T-helper 17 cell (primary cell): ENCODE data around the gene CNTRL. TPM values are rescaled to one million over a fixed set of nuclear protein-coding genes. Genes with fewer than 3 reads are reported as not detected.
A peak's percentile ranks its signal among the peaks of the same experiment; 100 is the strongest.
"Not testable (repeated sequence)": the region's sequence is repeated elsewhere in the genome, so short reads cannot be mapped to it uniquely, and the experiment has no call there.

Source experiments
- ATAC-seq: fragments of 150-1000 bp; cut with Tn5 transposase; 2 replicates; pipeline ENCODE4 v1.10.0; 2021; ENCODE audit warnings: mild to moderate bottlenecking, moderate library complexity
- DNase-seq, 3 donors: peaks; one replicate each; pipeline versions ENCODE4 v3.0.0 to v3.0.0-alpha.2; 2020 to 2021
- H3K9me3 ChIP-seq: one replicate; pipeline ENCODE4 v1.7.0; 2013; ENCODE audit warnings: low read length, mild to moderate bottlenecking; ENCODE audit not compliant: control insufficient read depth, poor library complexity, severe bottlenecking
- H3K27ac Mint-ChIP-seq: one replicate; pipeline ENCODE4 v1.8.0; 2022; ENCODE audit warnings: mild to moderate bottlenecking, moderate library complexity, mixed read lengths
- H3K27me3 Mint-ChIP-seq: one replicate; pipeline ENCODE4 v1.8.0; 2022; ENCODE audit warnings: mixed read lengths
- H3K36me3 Mint-ChIP-seq: one replicate; pipeline ENCODE4 v1.8.0; 2022; ENCODE audit warnings: low read depth, mixed read lengths
- H3K4me1 Mint-ChIP-seq: one replicate; pipeline ENCODE4 v1.8.0; 2022; ENCODE audit warnings: mild to moderate bottlenecking, mixed read lengths
- H3K4me3 Mint-ChIP-seq: one replicate; pipeline ENCODE4 v1.8.0; 2022; ENCODE audit warnings: mild to moderate bottlenecking, moderate library complexity, mixed read lengths
- total RNA-seq, 4 donors: library from RNA in 2 of 4; stranded (reverse) in 2 of 4; gene quantifications; one replicate each; pipeline ENCODE4 v1.2.3 and lab custom pipeline; 2022 to 2026

Gene CNTRL
- total RNA-seq, 2 donors from 2014 or later = 69.5 to 81.1 TPM

- DNase-seq = no peak
- H3K27me3 Mint-ChIP-seq = no peaks in the 10 kb centered on the region
- no peak for ATAC-seq
- H3K27ac Mint-ChIP-seq = peak overlapping the region; percentile 94
- H3K9me3 ChIP-seq = no peaks in the 10 kb centered on the region
- peaks cover 36% of the 10 kb centered on the region for H3K4me1 Mint-ChIP-seq
- peaks cover 7% of the 10 kb centered on the region for H3K36me3 Mint-ChIP-seq
- peak overlapping the region; percentile 55 for H3K4me3 Mint-ChIP-seq
These were observed 49.2 kb downstream of the CNTRL start for GRCh38 chr9:121123816-121124535.

- Mint-ChIP-seq H3K36me3 (peaks cover 10% of the 10 kb centered on the region), H3K27me3 (no peaks in the 10 kb centered on the region), H3K27ac (peak overlapping the region; percentile 74), H3K4me3 (no peak overlapping the region), H3K4me1 (peaks cover 34% of the 10 kb centered on the region)
- H3K9me3 ChIP-seq = no peaks in the 10 kb centered on the region
- no peak for ATAC-seq
- DNase-seq = no peak
These were observed 50.8 kb downstream of the CNTRL start for GRCh38 chr9:121125590-121125989.

GRCh38 chr9:121129384-121129783 is 54.6 kb downstream of the CNTRL start:
- H3K27ac Mint-ChIP-seq, H3K36me3 Mint-ChIP-seq, H3K27me3 Mint-ChIP-seq, H3K9me3 ChIP-seq, DNase-seq, ATAC-seq, H3K4me3 Mint-ChIP-seq: not testable (repeated sequence)
- peaks cover 28% of the 10 kb centered on the region for H3K4me1 Mint-ChIP-seq

- Mint-ChIP-seq H3K27ac (peak overlapping the region; percentile 24), H3K4me3 (peak overlapping the region; percentile 55), H3K36me3 (peaks cover 9% of the 10 kb centered on the region), H3K27me3 (no peaks in the 10 kb centered on the region), H3K4me1 (peaks cover 21% of the 10 kb centered on the region)
- H3K9me3 ChIP-seq = no peaks in the 10 kb centered on the region
- ATAC-seq (peak; percentile 100), DNase-seq (peak; percentile 38 to 63 (median 50))
These were observed 58.5 kb downstream of the CNTRL start for GRCh38 chr9:121133104-121133816.

GRCh38 chr9:121135642-121136041 is 60.9 kb downstream of the CNTRL start:
- no peaks in the 10 kb centered on the region for H3K27me3 Mint-ChIP-seq
- H3K9me3 ChIP-seq = no peaks in the 10 kb centered on the region
- peaks cover 21% of the 10 kb centered on the region for H3K4me1 Mint-ChIP-seq
- no peak overlapping the region for H3K4me3 Mint-ChIP-seq
- H3K36me3 Mint-ChIP-seq = peaks cover 6% of the 10 kb centered on the region
- peak overlapping the region; percentile 62 for H3K27ac Mint-ChIP-seq
- no peak for DNase-seq
- ATAC-seq = no peak

- Mint-ChIP-seq H3K27me3 (no peaks in the 10 kb centered on the region), H3K27ac (no peak overlapping the region), H3K36me3 (peaks cover 20% of the 10 kb centered on the region), H3K4me1 (peaks cover 16% of the 10 kb centered on the region), H3K4me3 (no peak overlapping the region)
- DNase-seq (no peak), ATAC-seq (no peak)
- no peaks in the 10 kb centered on the region for H3K9me3 ChIP-seq
These were observed 63.8 kb downstream of the CNTRL start for GRCh38 chr9:121138561-121138960.

- Mint-ChIP-seq H3K4me3 (no peak overlapping the region), H3K36me3 (peaks cover 21% of the 10 kb centered on the region), H3K27me3 (no peaks in the 10 kb centered on the region), H3K27ac (no peak overlapping the region), H3K4me1 (peaks cover 16% of the 10 kb centered on the region)
- DNase-seq (no peak), ATAC-seq (no peak)
- no peaks in the 10 kb centered on the region for H3K9me3 ChIP-seq
These were observed 64.2 kb downstream of the CNTRL start for GRCh38 chr9:121138973-121139372.

GRCh38 chr9:121140162-121140561 is 65.4 kb downstream of the CNTRL start:
- no peaks in the 10 kb centered on the region for H3K27me3 Mint-ChIP-seq
- DNase-seq (no peak), ATAC-seq (no peak)
- H3K36me3 Mint-ChIP-seq = peaks cover 27% of the 10 kb centered on the region
- peaks cover 17% of the 10 kb centered on the region for H3K4me1 Mint-ChIP-seq
- H3K27ac Mint-ChIP-seq = no peak overlapping the region
- H3K9me3 ChIP-seq = no peaks in the 10 kb centered on the region
- no peak overlapping the region for H3K4me3 Mint-ChIP-seq

GRCh38 chr9:121141306-121141705 is 66.6 kb downstream of the CNTRL start:
- Mint-ChIP-seq H3K36me3 (peaks cover 27% of the 10 kb centered on the region), H3K27ac (peak overlapping the region; percentile 43), H3K4me1 (peaks cover 17% of the 10 kb centered on the region), H3K27me3 (no peaks in the 10 kb centered on the region), H3K4me3 (no peak overlapping the region)
- DNase-seq = no peak
- H3K9me3 ChIP-seq = no peaks in the 10 kb centered on the region
- ATAC-seq = no peak

GRCh38 chr9:121141706-121142105 is 67.0 kb downstream of the CNTRL start:
- H3K27ac Mint-ChIP-seq = peak overlapping the region; percentile 43
- H3K36me3 Mint-ChIP-seq = peaks cover 27% of the 10 kb centered on the region
- DNase-seq (no peak), ATAC-seq (no peak)
- H3K4me1 Mint-ChIP-seq = peaks cover 16% of the 10 kb centered on the region
- H3K9me3 ChIP-seq = no peaks in the 10 kb centered on the region
- H3K27me3 Mint-ChIP-seq = no peaks in the 10 kb centered on the region
- no peak overlapping the region for H3K4me3 Mint-ChIP-seq

GRCh38 chr9:121143771-121144170 is 69.0 kb downstream of the CNTRL start:
- no peaks in the 10 kb centered on the region for H3K27me3 Mint-ChIP-seq
- H3K27ac Mint-ChIP-seq = peak overlapping the region; percentile 68
- ATAC-seq = no peak

GRCh38 chr9:121144482-121144881 is 69.7 kb downstream of the CNTRL start:
- H3K27me3 Mint-ChIP-seq = no peaks in the 10 kb centered on the region
- ATAC-seq (no peak), DNase-seq (no peak)
- no peak overlapping the region for H3K4me3 Mint-ChIP-seq
- H3K9me3 ChIP-seq = no peaks in the 10 kb centered on the region
- peak overlapping the region; percentile 68 for H3K27ac Mint-ChIP-seq
- peaks cover 20% of the 10 kb centered on the region for H3K4me1 Mint-ChIP-seq
- peaks cover 36% of the 10 kb centered on the region for H3K36me3 Mint-ChIP-seq

More at GRCh38 chr9:121143771-121144170, 69.0 kb downstream of the CNTRL start:
- DNase-seq = no peak
- Mint-ChIP-seq H3K4me1 (peaks cover 20% of the 10 kb centered on the region), H3K36me3 (peaks cover 34% of the 10 kb centered on the region), H3K4me3 (no peak overlapping the region)
- H3K9me3 ChIP-seq = no peaks in the 10 kb centered on the region

GRCh38 chr9:121150188-121150587 is 75.4 kb downstream of the CNTRL start:
- no peak for DNase-seq
- no peak for ATAC-seq
- Mint-ChIP-seq H3K4me1 (peaks cover 30% of the 10 kb centered on the region), H3K27ac (peak overlapping the region; percentile 24), H3K4me3 (no peak overlapping the region), H3K27me3 (no peaks in the 10 kb centered on the region), H3K36me3 (peaks cover 33% of the 10 kb centered on the region)
- no peaks in the 10 kb centered on the region for H3K9me3 ChIP-seq
